Inflammatory macrophage treated with lipopolysaccharide for 1 hour (primary cell): Measurements from ENCODE around the gene TRAFD1.

Experiments
- DNase-seq, 2 donors: peaks; one replicate each; pipeline ENCODE4 v3.0.0-alpha.2; 2020 to 2022

TRAFD1 gene

GRCh38 chr12:112159146-112159541 lies 33.8 kb downstream of the TRAFD1 start:
- no peak for DNase-seq

GRCh38 chr12:112160611-112161010 lies 35.3 kb downstream of the TRAFD1 start:
- no peak for DNase-seq

GRCh38 chr12:112161711-112162110 lies 36.4 kb downstream of the TRAFD1 start:
- no peak for DNase-seq

GRCh38 chr12:112162241-112162790 lies 37.0 kb downstream of the TRAFD1 start:
- DNase-seq = no peak

- DNase-seq = no peak
Measured at GRCh38 chr12:112163056-112163455, 37.7 kb downstream of the TRAFD1 start.

GRCh38 chr12:112163471-112163991 lies 38.2 kb downstream of the TRAFD1 start:
- no peak for DNase-seq

GRCh38 chr12:112164011-112164660 lies 38.8 kb downstream of the TRAFD1 start:
- no peak for DNase-seq

GRCh38 chr12:112165624-112166023 lies 40.3 kb downstream of the TRAFD1 start:
- no peak for DNase-seq

- DNase-seq = no peak
Measured at GRCh38 chr12:112166051-112167015, 41.0 kb downstream of the TRAFD1 start.

GRCh38 chr12:112167031-112167461 lies 41.7 kb downstream of the TRAFD1 start:
- DNase-seq = no peak

GRCh38 chr12:112167718-112168525 lies 42.6 kb downstream of the TRAFD1 start:
- no peak for DNase-seq

GRCh38 chr12:112168561-112168971 lies 43.2 kb downstream of the TRAFD1 start:
- no peak for DNase-seq

- no peak for DNase-seq
Measured at GRCh38 chr12:112169161-112169872, 44.0 kb downstream of the TRAFD1 start.

GRCh38 chr12:112169966-112170365 lies 44.6 kb downstream of the TRAFD1 start:
- no peak for DNase-seq

- peak in 1 of 2 donors; percentile 16 for DNase-seq
Measured at GRCh38 chr12:112170376-112170775, 45.0 kb downstream of the TRAFD1 start.

- no peak for DNase-seq
Measured at GRCh38 chr12:112170971-112171596, 45.7 kb downstream of the TRAFD1 start.

GRCh38 chr12:112172556-112173324 lies 47.4 kb downstream of the TRAFD1 start:
- DNase-seq = no peak

- no peak for DNase-seq
Measured at GRCh38 chr12:112175361-112176155, 50.2 kb downstream of the TRAFD1 start.

GRCh38 chr12:112176321-112177010 lies 51.1 kb downstream of the TRAFD1 start:
- no peak for DNase-seq
